RPMI7951 (cell line): ENCODE measurements around the gene VIPR1. TPM values are rescaled to one million over a fixed set of nuclear protein-coding genes. Genes with fewer than 3 reads are reported as not detected.

Experiments
- DNase-seq: peaks from one replicate; pipeline ENCODE4 v3.0.0-alpha.2; 2012; ENCODE audit warnings: low read depth
- total RNA-seq: library from RNA; depleted of rRNA; stranded (reverse); fragments of >200 nt; shearing (Covaris generic); gene quantifications from 2 replicates; pipeline ENCODE4 v1.2.3, GENCODE V29; 2014

VIPR1 gene
- total RNA-seq, 1 experiment from 2014 or later = 186 TPM

DNA sequence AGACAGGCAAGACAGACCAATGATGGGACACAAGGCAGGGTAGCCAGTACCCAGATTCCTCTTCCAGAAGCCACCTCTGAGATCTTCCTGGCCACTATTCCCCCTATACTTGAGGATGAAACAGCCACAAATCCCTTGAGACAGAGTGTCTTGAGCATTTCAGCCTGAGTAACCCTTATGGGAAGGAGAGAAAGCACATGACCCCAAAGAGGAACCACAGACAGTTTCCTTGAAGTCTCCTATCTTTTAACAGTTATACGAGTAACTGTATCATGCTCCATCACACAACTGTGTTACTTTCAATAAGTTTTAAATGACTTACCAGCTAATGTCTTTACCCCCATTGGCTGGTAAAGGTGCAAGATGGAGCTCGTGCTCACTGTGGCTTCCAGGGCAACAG is 9.3 kb downstream of the VIPR1 start:
- DNase-seq = no peak

DNA sequence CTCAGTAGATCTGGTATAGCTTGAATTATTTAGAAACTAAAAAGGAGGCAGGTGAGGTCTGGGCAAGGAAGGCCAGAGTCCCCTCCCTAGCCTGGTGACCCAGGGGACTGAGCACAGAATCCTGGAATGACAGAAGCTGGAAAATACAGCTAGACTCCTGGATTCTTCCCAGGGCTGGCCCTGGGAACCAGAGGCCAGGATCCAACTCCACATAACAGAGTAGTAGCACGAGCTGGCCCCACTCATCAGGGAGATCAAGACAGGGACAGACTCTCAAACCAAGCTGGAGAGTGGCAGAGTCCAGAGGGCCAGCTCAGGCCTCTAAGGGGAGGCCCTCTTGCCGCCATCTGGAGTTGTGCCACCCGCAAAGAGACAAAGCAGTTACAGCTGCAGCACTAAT is 10.7 kb downstream of the VIPR1 start:
- no peak for DNase-seq

DNA sequence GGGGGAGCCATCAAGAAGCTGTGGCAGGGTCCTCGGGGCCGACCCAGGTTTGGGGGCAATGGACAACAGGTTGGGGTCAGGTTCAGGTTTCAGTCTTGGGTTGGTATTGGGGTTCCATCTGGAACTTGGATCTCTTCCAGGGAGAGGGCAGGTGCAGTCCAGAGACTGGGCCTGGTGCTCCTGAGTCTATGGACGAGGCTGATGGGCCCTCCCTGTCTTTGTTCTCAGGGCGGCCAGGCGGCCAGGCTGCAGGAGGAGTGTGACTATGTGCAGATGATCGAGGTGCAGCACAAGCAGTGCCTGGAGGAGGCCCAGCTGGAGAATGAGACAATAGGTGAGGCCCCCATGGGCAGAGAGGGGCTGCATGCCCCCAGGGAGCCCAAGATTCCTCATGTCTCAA is 11.1 kb downstream of the VIPR1 start:
- DNase-seq = no peak

DNA sequence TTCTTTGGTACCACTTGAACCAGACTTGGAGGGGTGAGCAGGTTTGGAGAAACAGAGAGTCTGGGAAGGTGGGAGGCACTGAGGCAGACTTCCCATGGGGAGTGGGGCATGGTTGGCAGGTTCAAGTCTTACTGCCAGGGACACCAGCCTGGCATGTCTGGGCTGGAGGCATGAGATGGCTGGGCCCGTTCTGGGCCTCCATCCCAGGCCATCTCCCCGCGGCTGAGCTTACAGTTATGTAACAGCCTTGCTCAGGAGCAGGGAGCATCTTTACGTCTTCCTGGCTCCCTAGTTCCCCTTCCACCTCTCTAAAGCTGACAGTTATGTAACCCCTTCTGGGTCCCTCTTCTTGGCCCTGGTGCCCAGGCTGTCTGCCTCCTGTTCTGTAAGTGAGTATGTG is 12.4 kb downstream of the VIPR1 start:
- DNase-seq = no peak

DNA sequence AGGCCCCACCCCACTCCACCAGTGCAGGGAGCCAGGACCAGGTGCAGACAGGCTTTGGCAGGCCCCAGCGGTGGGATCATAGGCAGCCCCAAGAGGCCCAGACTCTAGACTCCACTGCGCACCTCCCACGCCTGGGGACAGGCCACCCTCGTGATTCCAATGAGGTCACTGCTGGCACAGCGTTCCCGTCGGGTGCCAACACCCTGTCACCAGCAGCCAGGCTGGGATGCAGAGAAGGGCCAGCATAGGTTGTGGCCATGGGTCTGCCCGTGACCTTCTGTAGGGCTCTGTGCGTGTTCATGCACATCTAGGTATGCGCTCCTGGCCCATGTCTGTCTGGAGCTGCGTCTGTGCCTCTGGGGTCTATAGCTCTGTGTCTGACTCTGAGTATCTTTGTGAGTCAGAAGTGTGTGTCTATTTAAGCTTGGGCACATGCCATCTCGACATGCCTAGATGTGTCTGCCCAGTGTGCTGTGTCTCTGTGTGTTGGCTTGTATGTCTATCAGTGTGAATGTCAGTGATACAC is 13.0 kb downstream of the VIPR1 start:
- DNase-seq = no peak

DNA sequence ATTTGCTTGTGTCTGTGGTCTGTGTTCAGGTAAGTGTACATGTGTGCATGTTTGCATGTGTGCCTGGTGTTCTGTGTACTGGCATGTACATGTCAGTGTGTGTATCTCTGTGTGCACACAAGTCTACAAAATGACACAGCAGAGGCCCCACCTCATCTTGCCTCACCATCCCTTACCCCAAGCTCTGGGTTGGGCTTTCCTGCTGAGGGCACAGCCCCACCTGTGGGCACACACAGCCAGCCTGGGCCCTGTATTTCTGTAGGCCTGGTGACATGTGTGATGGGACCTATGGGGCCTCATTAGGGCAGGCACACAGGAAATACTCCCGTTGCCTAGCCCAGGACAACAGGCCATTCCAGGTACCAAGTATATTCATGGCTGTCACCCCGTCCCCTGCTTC is 13.5 kb downstream of the VIPR1 start:
- no peak for DNase-seq

DNA sequence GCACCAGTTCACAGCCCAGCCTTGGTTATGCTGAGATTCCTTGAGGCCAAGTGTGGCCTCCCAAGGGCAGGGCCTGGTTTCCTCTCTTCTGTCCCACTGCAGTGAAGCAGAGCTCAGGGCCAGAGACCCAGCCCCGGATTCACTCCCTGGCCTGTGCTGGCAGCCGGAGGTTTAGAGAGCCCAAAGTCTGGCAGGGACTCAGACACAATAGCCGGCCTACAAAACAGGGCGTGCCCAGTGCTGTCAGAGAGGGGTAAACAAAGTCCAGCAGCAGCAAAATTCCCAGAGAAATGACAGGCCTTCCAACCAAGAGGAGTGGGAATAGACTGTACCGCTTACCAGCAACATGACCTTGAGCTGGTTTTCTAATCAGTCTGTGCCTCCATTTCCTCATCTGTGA is 14.0 kb downstream of the VIPR1 start:
- DNase-seq = no peak

DNA sequence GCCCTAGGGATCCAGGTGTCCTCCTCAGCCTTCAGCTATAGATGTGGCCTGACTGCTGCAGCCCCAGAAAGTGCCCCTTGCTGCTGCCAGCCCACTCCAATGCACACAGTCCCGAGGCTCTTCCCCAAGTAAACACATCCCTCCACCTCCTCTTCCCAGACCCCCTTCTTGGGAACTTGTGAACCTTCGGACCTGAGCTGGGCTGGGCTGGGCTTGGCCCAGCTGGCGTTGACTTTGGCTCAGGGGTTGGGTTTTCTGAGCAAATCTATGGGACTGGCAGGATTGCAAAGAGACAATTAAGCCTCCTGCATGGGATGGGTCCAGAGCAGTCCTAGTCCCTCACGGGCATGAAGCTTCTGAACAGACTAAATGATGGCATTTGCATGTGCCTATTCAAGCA is 14.7 kb downstream of the VIPR1 start:
- DNase-seq = no peak

DNA sequence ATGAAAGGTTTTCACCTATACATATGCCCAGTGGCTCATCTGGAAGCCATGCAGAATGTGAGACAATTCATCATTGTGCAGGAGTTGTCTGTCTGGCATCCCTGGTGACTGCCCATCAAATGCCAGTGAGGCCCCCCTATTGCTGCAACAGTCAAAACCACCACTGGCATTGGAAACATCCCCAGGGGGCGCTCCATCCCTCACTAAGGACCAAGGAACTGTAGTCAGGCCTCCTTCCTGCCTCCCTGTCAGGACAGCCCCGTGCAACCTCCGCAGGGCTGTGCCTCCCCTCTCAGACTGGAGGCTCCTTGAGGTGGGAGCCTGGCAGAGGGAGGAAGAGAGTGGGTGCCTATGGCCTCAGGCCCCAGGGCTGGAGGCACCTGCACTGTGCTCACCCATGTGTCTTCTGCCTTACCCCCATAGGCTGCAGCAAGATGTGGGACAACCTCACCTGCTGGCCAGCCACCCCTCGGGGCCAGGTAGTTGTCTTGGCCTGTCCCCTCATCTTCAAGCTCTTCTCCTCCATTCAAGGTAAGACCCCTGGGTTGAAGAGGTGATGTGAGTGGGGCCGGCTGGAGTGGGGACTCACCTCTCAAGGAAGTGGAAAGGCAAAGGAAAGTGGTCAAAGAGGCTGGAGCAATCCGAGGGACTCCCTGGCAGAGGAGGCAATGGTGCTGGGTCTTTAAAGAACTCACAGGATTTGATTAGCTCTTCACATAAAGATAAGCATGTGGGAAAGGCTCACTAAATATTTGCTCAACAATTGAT is 16.5 kb downstream of the VIPR1 start:
- no peak for DNase-seq

DNA sequence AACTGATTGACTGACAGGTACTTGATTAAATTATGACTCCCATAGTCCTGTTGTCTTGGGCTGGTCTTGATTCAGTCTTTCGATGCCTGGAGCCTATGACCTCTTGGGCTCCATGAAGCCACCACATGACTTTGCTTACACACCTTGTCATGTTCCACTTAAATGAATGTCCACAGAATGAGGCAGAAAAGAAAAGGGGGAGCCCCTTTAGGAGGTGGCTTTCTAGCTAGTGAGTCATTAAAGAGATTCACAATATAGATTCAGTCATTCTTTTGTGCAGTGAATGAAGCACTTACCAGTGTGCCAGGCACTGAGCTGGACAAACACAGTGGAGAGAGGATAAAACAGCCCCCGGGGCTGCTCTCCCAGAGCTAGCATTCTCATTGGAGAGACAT is 17.1 kb downstream of the VIPR1 start:
- DNase-seq = no peak

DNA sequence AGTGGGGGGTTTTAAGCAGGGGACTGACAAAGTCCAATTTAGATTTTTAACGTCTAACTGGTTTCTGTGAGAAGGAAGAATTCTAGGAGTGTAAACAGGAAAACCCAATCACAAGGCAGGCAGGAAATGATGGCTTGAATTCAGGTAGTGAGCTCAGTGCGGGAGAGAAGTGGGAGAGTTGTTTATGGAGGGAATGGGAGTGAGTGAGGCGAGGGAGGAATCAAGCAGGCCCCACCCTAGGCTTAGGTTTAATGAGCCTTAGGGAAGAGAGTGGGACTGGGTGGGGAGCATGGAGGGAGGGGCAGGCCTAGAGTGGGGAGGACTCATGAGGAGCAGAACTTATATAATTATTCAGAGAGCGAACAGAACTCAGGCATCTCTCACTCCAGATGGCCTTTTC is 17.9 kb downstream of the VIPR1 start:
- no peak for DNase-seq

DNA sequence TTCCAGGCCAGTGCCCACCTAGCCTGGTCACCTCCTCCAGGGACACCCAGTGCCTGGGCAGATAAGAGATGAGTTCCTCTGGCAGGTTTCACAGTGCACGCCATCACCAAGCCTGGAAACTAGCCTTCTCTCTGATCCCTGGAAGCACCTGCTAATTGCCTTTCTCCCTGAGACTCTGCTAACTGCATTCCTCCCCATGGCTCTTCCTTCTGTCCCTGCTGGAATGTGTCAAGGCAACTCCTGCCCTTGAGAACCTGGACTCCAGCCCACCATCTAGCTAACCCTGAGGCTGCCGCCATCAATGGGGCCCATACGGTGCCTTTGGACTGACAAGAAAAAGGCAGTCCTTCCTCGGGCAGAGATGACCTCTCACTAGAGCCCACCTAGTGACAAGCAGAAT is 18.5 kb downstream of the VIPR1 start:
- DNase-seq = no peak

DNA sequence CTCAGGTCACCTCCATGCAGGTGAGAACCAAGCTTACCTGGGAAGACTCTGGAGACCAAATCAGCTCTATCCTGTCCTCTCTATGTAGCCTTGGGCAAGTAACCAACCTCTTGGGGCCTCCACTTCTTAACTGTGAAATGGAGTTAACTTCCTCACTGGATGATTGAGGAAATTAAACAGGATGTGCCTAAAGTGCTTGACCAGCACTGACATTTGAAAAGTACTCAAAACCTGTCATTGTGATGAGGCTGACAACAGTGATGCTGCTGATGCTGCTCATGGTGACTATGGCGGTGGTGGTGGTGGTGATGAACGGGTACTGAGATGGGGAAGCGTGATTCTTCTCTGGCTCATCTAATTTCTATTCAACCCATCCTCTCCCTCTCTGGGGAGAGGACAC is 22.3 kb downstream of the VIPR1 start:
- no peak for DNase-seq

DNA sequence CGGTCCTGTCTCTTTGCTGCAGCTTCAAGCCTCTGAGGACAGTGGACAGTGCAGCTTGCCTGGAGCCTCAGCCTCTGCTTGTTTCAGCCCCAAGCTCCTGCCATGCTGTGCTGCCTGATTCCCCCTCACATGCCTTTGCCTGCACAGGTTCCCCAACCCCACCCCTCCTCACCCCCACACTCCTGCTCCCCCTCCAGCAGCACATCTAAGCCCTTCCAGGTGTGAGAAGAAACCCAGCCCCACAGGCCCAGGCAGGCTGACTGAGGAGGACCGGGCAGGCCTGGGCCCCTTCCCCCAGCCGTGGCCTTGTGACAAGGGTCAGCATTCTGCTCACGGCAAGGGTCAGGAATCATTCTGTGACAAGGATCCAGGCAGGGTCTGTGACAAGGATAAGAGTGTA is 22.8 kb downstream of the VIPR1 start:
- no peak for DNase-seq

DNA sequence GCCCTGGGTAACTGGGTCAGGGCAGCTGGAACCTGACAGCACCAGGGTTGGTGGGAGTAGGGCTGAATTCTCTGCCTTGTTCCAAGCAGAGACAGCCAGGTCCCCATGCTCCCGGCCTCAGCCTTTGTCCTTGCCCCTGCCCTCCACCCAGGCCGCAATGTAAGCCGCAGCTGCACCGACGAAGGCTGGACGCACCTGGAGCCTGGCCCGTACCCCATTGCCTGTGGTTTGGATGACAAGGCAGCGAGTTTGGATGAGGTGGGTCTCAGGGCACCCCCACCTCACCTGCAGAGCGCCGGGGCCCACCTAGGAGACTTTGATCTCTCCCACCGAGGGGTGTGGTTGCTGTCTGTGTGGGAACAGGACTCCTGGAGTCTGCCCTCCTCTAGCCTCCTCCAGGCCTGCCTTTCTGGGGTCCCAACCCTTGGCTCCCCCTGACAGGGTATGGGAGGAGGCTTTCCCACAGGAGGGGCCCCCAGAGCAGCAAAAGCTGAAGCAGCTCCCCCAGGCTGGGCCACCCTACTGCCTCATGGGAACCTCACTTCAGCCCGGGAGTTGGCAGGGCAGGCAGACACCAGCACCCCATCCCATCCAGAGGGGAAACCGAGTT is 23.4 kb downstream of the VIPR1 start:
- no peak for DNase-seq

DNA sequence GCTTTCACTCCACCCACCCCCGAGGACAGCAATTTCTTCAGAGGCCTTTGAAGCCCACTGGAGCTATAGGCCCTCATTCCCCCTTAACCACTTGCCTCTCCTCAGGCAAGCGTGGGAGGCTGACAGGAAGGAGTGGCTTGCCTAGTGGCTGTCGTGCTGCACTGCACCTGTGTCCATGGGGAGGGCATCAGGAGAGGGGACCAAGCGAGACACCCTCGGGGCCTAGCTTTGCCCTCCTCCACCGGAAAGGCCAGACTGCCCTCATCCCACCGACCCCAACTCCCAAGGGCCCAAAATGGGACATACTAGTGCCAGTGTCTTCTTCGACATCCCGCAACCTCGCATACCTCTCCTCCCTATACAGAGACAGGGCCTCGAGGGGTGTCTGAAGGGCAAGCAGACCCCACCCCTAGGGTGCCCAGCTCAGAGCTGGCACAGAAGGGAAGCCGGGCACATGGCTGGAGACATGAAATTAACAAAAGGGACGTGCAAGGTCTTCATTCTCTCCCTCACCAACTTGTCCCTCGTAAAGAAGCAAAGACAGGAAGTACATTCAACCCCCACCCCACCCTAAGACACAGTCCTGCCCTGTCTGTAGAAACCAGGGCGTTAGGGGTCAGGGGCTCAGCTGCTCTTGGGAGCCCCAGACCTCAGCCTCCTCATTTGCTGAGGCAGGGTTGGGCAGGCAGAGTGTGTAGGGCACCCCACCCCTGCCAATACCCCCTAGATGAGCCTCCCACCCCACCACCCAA is 24.3 kb downstream of the VIPR1 start:
- no peak for DNase-seq

DNA sequence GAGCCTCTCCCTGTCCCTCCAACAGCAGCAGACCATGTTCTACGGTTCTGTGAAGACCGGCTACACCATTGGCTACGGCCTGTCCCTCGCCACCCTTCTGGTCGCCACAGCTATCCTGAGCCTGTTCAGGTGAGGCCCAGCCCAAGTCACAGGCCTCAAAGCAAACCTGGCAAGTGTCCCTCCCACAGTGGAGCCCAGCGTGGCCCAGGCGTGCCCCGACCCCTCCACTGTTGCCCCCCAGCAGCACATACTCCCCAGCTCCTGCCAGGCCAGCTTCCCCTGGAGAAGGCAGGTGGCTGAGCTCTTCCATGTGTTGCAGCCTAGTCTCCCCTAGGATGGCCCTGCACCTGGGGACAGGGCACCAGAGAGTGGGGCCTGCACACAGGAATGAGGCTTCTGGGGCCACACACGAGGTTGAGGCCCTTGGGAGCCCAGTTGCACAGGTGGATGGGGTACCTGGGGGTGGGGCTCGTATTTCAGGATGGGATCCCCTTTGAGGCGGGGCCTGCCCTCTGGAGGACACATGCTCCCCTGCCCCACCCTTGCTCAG is 25.0 kb downstream of the VIPR1 start:
- DNase-seq = no peak

DNA sequence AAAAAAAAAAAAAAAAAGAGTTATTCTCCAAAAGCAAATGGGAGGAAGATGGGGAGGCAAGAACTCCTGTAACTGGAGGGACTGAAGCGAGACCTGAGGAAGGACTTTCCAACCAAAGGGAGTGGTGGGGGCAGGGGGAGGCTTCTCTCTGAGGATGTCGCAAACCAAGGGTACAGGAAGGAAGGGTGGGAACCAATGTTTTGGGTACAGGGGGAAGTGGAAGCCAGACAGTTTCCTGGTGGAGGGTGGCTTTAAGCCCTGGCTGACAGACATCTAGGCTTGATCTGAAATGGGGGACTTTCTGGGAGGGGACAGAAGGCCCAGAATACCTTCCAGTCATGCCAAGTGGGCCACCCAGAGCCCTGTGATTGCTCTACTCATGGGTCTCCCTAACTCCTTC is 27.0 kb downstream of the VIPR1 start:
- no peak for DNase-seq

DNA sequence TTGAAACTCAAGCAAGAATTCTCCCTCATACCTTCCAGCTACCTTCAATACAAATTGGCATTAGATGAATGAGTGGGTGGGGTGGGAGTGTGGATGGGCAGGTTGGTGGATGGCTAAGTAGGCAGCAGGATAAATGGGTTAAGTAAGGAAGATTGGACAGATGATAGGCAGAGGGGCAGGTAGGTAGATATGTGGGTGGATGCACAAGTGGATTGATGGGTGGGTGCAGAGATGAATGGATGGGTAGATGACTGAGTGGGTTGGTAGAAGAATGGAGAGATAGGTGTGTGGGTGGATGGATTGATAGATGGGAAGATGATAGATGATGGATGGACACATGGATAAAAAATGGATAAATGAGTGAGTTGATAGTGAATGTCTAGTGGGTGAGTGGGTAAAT is 27.6 kb downstream of the VIPR1 start:
- DNase-seq = no peak

DNA sequence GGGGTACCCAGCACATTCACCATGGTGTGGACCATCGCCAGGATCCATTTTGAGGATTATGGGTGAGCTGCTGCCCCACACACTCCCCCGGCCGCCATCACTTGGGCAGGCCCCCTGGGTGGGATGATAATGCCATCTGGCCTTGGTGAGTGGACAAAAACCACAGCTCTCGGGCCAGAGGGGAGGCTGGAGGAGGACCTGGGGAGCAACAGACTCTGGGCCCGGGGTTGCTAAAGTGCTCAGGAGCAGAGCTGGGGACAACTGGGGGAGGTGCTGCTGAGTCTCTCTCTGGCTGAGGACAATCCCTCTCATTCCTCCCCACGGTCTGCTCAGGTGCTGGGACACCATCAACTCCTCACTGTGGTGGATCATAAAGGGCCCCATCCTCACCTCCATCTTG is 29.0 kb downstream of the VIPR1 start:
- DNase-seq = no peak

DNA sequence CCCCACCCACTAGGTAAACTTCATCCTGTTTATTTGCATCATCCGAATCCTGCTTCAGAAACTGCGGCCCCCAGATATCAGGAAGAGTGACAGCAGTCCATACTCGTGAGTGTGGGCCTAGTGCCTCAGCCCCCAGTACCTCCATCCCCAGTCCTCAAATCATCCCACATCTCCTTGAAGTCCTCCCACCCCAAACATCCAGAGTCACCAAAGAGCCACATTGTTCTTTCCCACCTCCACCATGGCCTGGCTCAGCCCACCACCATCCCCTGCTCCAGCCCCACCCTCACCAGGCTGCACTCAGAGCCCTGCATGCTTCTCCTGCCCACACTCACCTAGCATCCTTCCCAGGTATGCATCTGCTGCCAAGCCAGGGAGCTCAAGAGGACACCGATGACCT is 29.8 kb downstream of the VIPR1 start:
- DNase-seq = no peak

DNA sequence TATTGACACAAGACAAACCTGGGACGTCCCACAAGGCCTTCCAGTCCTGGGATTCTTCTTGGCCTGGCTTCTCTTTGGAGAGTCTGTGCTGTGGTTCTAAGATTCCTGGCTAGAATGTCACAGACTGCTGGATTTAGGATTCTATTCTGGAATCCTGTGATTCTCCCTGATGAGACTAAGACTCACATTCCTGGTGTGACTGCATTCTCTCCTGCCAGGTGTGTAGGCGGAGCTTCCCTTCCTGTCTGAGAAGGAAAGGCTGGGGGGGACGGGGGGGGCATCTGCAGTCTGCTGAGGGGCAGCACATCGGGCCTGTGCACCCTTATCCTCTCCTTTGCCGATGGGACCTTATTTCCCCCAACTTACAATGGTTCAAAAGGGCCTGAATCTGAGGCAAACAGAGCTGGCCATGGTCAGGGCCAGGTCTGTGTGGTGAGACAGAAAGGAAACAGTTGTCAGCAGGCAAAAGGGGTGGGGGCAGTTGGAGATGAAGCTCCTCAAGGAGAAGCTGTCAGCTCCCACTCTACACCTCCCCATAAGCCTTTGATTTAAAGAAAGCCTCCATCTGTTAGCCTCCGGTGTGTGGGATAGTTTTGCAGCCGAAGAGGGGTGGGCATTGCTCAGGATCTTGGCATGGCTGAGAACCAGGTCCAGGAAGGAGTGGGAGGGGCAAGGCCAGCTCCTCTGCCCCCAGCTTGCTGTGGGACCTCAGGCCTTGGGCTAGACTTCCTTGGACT is 30.9 kb downstream of the VIPR1 start:
- DNase-seq = no peak
